HepG2 (cell line): ENCODE data around the gene CLDN19. TPM values are rescaled to one million over a fixed set of nuclear protein-coding genes. Genes with fewer than 3 reads are reported as not detected.
A peak's percentile ranks its signal among the peaks of the same experiment; 100 is the strongest.

Experiments
- CREM ChIP-seq, 2 experiments: sonication (generic) in 1 of 2; formaldehyde crosslinking in 1 of 2; IDR thresholded peaks; 2 replicates each; pipeline versions ENCODE4 v1.4.0 to v1.6.1; 2016 to 2020; ENCODE audit warnings: antibody characterized with exemption in 1 of 2, mild to moderate bottlenecking in 1 of 2, missing genetic modification reagents in 1 of 2
- MAF1 ChIP-seq: sonication (generic); formaldehyde crosslinking; IDR thresholded peaks from 2 replicates; pipeline ENCODE4 v1.5.0; 2020; ENCODE audit warnings: missing genetic modification reagents, borderline replicate concordance
- MAZ ChIP-seq, 2 experiments: sonication (generic) in 1 of 2; formaldehyde crosslinking in 1 of 2; IDR thresholded peaks; 2 replicates each; pipeline versions ENCODE4 v1.5.0 to v1.6.1; 2012 to 2020; ENCODE audit warnings: low read depth in 2 of 2, mild to moderate bottlenecking in 2 of 2, borderline replicate concordance in 1 of 2, improper control_type of control experiment in 1 of 2, low read length in 1 of 2, missing genetic modification reagents in 1 of 2, moderate library complexity in 1 of 2
- MIER3 ChIP-seq: IDR thresholded peaks from 2 replicates; pipeline ENCODE4 v1.6.1; 2016; ENCODE audit warnings: missing compliant biosample characterization, borderline replicate concordance
- NAIF1 ChIP-seq: sonication (generic); formaldehyde crosslinking; IDR thresholded peaks from 2 replicates; pipeline ENCODE4 v1.5.0; 2020; ENCODE audit warnings: mild to moderate bottlenecking, missing genetic modification reagents, borderline replicate concordance
- NFKBIZ ChIP-seq: IDR thresholded peaks from 2 replicates; pipeline ENCODE4 v1.6.1; 2018; ENCODE audit warnings: missing genetic modification reagents, missing compliant biosample characterization
- SALL2 ChIP-seq: sonication (generic); formaldehyde crosslinking; IDR thresholded peaks from 2 replicates; pipeline ENCODE4 v1.8.1; 2023; ENCODE audit warnings: mild to moderate bottlenecking, missing genetic modification reagents, inconsistent platforms
- SUZ12 ChIP-seq: fragments of 150-350 bp; IDR thresholded peaks from 2 replicates; pipeline ENCODE4 v1.6.1; 2014; ENCODE audit warnings: low read depth, low read length
- TARDBP ChIP-seq: sonication (generic); formaldehyde crosslinking; IDR thresholded peaks from 2 replicates; pipeline ENCODE4 v1.8.0; 2022; ENCODE audit warnings: mild to moderate bottlenecking, missing genetic modification reagents
- THYN1 ChIP-seq: sonication (generic); formaldehyde crosslinking; IDR thresholded peaks from 2 replicates; pipeline ENCODE4 v1.8.1; 2023; ENCODE audit warnings: low read depth, mild to moderate bottlenecking, moderate library complexity, missing genetic modification reagents, borderline replicate concordance
- ZNF235 ChIP-seq: sonication (generic); formaldehyde crosslinking; IDR thresholded peaks from 2 replicates; pipeline ENCODE4 v1.8.1; 2023; ENCODE audit warnings: mild to moderate bottlenecking, missing genetic modification reagents, borderline replicate concordance
- ZNF326 ChIP-seq: sonication (generic); formaldehyde crosslinking; IDR thresholded peaks from 2 replicates; pipeline ENCODE4 v1.4.0; 2020; ENCODE audit warnings: missing genetic modification reagents, borderline replicate concordance
- ZNF343 ChIP-seq: sonication (generic); formaldehyde crosslinking; IDR thresholded peaks from 2 replicates; pipeline ENCODE4 v1.4.0; 2020; ENCODE audit warnings: mild to moderate bottlenecking, missing genetic modification reagents
- ZNF75D ChIP-seq: sonication (generic); formaldehyde crosslinking; IDR thresholded peaks from 2 replicates; pipeline ENCODE4 v1.8.1; 2023; ENCODE audit warnings: missing genetic modification reagents, mild to moderate bottlenecking, borderline replicate concordance
- polyA plus RNA-seq, 8 experiments: library from polyadenylated mRNA; depleted of rRNA in 3 of 8; stranded (reverse) in 7 of 8; unstranded in 1 of 8; fragments of >200 nt; fragmentation: Illumina TruSeq in 4 of 8; extraction: Trizol in 4 of 8; gene quantifications; 2 replicates each; pipeline versions ENCODE4 v1.2.1 to v1.2.3, GENCODE V29; 2011 to 2016; ENCODE audit warnings: low read depth in 4 of 8, missing spikeins in 1 of 8, mixed read lengths in 1 of 8; ENCODE audit not compliant: insufficient read depth in 1 of 8
- total RNA-seq, 5 experiments: library from RNA; depleted of rRNA; stranded (reverse); fragments of >200 nt; fragmentation: Illumina TruSeq; extraction: Trizol; gene quantifications; 2 replicates each; pipeline ENCODE4 v1.2.3, GENCODE V29; 2016; ENCODE audit warnings: low read depth in 1 of 5
- TF ChIP-seq, protein P1 (sequence below): sonication (generic); formaldehyde crosslinking; IDR thresholded peaks from 2 replicates; pipeline ENCODE4 v1.5.0; 2020; ENCODE audit warnings: mild to moderate bottlenecking, missing genetic modification reagents
- TF ChIP-seq, protein P2 (sequence below): sonication (generic); formaldehyde crosslinking; IDR thresholded peaks from 2 replicates; pipeline ENCODE4 v1.5.0; 2020; ENCODE audit warnings: missing genetic modification reagents
- TF ChIP-seq, protein P3 (sequence below): sonication (generic); formaldehyde crosslinking; IDR thresholded peaks from 2 replicates; pipeline ENCODE4 v1.4.0; 2020; ENCODE audit warnings: low read depth, mild to moderate bottlenecking, missing genetic modification reagents
- TF ChIP-seq, protein P4 (sequence below): sonication (generic); formaldehyde crosslinking; IDR thresholded peaks from 2 replicates; pipeline ENCODE4 v1.8.1; 2022; ENCODE audit warnings: low read depth, mild to moderate bottlenecking, missing genetic modification reagents

The CLDN19 gene
- total and polyA plus RNA-seq, 2 of the 13 experiments (the other 11 are each of a cell fraction or from before 2014, with no cell fraction given) = 5.0 to 7.6 TPM

DNA sequence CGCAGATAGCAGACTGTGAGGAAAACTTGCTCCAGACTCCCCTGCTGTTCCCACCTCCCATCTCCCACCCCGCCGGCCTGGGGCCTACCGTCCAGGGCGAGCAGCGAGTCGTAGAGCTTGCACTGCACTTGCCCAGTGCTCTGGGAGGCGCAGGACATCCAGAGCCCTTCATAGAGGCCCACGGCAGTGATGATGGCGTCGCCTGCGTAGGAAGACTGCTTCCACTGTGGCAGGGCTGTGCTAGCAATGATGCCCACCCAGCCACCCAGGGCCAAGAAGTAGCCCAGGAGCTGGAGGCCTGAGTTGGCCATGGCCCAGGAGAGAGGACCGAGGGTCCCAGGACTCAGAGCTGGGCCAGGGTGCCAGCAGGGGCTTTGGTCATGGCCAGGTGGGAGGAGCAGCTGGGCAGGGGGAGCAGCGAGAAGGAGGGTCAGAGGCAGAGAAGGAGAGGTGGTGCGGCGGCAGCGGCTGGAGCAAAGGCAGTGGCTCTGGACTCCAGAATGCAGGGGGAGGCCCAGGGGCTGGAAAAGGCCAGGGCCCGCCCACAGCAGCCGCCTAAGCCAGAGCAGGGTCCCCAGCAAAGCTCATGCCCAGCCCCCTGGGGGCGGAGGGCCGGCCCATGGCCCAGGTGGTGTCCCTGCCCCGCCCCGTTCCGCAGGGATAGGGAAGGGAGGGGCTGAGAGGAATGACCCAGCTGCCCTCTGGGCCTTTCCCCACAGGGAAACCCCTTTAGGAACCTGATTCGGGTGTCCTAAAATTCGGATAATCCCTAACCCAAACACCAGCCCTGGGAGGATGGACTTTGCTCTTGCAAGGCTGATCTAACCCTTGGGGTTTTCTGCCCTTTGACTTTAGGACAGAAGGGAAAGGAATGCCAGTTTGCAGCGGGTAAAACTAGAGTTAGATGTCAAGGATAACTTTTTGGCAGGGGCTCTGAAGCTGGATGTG is at the start of gene CLDN19 (continued):
- TF ChIP-seq, protein P1, sequence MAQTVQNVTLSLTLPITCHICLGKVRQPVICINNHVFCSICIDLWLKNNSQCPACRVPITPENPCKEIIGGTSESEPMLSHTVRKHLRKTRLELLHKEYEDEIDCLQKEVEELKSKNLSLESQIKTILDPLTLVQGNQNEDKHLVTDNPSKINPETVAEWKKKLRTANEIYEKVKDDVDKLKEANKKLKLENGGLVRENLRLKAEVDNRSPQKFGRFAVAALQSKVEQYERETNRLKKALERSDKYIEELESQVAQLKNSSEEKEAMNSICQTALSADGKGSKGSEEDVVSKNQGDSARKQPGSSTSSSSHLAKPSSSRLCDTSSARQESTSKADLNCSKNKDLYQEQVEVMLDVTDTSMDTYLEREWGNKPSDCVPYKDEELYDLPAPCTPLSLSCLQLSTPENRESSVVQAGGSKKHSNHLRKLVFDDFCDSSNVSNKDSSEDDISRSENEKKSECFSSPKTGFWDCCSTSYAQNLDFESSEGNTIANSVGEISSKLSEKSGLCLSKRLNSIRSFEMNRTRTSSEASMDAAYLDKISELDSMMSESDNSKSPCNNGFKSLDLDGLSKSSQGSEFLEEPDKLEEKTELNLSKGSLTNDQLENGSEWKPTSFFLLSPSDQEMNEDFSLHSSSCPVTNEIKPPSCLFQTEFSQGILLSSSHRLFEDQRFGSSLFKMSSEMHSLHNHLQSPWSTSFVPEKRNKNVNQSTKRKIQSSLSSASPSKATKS (CRISPR knock-in tag) = no peak
- TF ChIP-seq, protein P2, sequence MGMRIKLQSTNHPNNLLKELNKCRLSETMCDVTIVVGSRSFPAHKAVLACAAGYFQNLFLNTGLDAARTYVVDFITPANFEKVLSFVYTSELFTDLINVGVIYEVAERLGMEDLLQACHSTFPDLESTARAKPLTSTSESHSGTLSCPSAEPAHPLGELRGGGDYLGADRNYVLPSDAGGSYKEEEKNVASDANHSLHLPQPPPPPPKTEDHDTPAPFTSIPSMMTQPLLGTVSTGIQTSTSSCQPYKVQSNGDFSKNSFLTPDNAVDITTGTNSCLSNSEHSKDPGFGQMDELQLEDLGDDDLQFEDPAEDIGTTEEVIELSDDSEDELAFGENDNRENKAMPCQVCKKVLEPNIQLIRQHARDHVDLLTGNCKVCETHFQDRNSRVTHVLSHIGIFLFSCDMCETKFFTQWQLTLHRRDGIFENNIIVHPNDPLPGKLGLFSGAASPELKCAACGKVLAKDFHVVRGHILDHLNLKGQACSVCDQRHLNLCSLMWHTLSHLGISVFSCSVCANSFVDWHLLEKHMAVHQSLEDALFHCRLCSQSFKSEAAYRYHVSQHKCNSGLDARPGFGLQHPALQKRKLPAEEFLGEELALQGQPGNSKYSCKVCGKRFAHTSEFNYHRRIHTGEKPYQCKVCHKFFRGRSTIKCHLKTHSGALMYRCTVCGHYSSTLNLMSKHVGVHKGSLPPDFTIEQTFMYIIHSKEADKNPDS (CRISPR knock-in tag) = no peak
- TF ChIP-seq ZNF343 (CRISPR knock-in tag) (no peak), MIER3 (CRISPR knock-in tag) (no peak), NFKBIZ (CRISPR knock-in tag) (no peak), MAF1 (CRISPR knock-in tag) (no peak), CREM (IDR thresholded peaks at IDR 0.05) (0 out of 2 replicates have a peak, but pooled peaks have one; percentile 17), CREM (CRISPR knock-in tag; IDR thresholded peaks at IDR 0.05) (no peak), MAZ (IDR thresholded peaks at IDR 0.05; ENCODE audit: borderline replicate concordance, low read depth, low read length) (0 out of 2 replicates have a peak, but pooled peaks have one; percentile 65), MAZ (CRISPR knock-in tag; IDR thresholded peaks at IDR 0.05; ENCODE audit: low read depth) (no peak), ZNF75D (CRISPR knock-in tag) (no peak), SALL2 (peak; percentile 49; the same call in 1 of the 2 replicates), SUZ12 (no peak), ZNF235 (CRISPR knock-in tag) (no peak), ZNF326 (CRISPR knock-in tag) (no peak), TARDBP (CRISPR knock-in tag) (peak; percentile 22; the same call in 1 of the 2 replicates), NAIF1 (CRISPR knock-in tag) (peak; percentile 69; the same call in 1 of the 2 replicates), THYN1 (CRISPR knock-in tag) (no peak)
- TF ChIP-seq, protein P3, sequence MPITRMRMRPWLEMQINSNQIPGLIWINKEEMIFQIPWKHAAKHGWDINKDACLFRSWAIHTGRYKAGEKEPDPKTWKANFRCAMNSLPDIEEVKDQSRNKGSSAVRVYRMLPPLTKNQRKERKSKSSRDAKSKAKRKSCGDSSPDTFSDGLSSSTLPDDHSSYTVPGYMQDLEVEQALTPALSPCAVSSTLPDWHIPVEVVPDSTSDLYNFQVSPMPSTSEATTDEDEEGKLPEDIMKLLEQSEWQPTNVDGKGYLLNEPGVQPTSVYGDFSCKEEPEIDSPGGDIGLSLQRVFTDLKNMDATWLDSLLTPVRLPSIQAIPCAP (CRISPR knock-in tag) = no peak
- TF ChIP-seq, protein P4, sequence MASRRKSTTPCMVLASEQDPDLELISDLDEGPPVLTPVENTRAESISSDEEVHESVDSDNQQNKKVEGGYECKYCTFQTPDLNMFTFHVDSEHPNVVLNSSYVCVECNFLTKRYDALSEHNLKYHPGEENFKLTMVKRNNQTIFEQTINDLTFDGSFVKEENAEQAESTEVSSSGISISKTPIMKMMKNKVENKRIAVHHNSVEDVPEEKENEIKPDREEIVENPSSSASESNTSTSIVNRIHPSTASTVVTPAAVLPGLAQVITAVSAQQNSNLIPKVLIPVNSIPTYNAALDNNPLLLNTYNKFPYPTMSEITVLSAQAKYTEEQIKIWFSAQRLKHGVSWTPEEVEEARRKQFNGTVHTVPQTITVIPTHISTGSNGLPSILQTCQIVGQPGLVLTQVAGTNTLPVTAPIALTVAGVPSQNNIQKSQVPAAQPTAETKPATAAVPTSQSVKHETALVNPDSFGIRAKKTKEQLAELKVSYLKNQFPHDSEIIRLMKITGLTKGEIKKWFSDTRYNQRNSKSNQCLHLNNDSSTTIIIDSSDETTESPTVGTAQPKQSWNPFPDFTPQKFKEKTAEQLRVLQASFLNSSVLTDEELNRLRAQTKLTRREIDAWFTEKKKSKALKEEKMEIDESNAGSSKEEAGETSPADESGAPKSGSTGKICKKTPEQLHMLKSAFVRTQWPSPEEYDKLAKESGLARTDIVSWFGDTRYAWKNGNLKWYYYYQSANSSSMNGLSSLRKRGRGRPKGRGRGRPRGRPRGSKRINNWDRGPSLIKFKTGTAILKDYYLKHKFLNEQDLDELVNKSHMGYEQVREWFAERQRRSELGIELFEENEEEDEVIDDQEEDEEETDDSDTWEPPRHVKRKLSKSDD (CRISPR knock-in tag) = no peak
